Activated naive CD4-positive, alpha-beta T cell treated with anti-CD3 and anti-CD28 coated beads, Interleukin-2, amount 10 ng/mL, durations not matched to agents 5 hours and 36 hours (primary cell): ENCODE data around the gene LRRC8C. TPM values are rescaled to one million over a fixed set of nuclear protein-coding genes. Genes with fewer than 3 reads are reported as not detected.

Experiments used
- total RNA-seq, 2 experiments: library from RNA; stranded (reverse); gene quantifications; one replicate each; pipeline ENCODE4 v1.2.3, GENCODE V29; 2021

Gene LRRC8C
- total RNA-seq, result 10 to 100 TPM; 42.6 to 45.0 TPM

DNA sequence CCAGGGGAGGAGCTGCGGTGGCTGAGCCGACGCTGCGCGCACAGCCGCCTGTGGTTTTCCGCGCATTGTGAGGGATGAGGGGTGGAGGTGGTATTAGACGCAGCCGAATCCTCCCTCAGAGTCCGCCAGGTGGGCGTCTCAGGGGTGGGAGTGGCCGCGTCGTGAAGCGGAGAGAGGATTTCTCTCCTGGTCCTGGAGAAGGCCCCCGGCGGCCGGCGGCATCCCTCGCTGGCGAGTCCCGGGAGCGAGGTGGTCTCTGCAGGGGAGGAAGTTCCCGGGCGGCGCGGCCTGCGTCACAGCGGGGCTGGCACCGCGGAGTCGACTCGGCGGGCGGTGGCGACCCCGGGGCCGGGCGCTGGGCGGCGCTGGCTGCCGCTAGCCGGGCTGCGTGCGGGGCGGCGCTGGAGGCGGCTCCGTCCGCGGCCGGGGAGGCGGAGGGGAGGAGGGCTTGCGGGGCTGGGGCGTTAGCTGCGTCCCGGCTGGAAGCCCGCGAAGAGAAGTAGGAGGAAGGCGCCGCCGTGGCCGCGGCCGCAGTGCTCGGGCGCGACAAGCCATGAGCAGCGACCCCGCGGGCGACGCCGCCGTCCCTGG lies at the start of gene LRRC8C:
Gene LRRC8C, plus strand, starts transcription at position 464 of the 591 bp plus-strand sequence. CDS start 53,354 bp downstream, outside the sequence.

Other genes starting within 250 kb of the LRRC8C start
- 10 to 100 TPM; 13.7 to 15.8 TPM for gene LRRC8B, start 108.3 kb upstream of the LRRC8C start, total RNA-seq
- gene LRRC8D, start 187.9 kb downstream of the LRRC8C start, total RNA-seq, result 10 to 100 TPM; 29.2 to 30.9 TPM